Mammary epithelial cell (primary cell): ENCODE data around the gene GRHL3.

Experiments
- CTCF ChIP-seq, 2 donors: IDR thresholded peaks in 1 of 2; conservative IDR thresholded peaks in 1 of 2; 2 replicates each; pipeline ENCODE4 v1.5.1; 2011 to 2012; ENCODE audit warnings: inconsistent platforms in 2 of 2, low read length in 2 of 2, mild to moderate bottlenecking in 2 of 2, control low read depth in 1 of 2, low read depth in 1 of 2; ENCODE audit not compliant: insufficient read depth in 1 of 2; ENCODE audit errors: extremely low read depth in 1 of 2
- EZH2 ChIP-seq: IDR thresholded peaks from 2 replicates; pipeline ENCODE4 v1.6.1; 2012; ENCODE audit warnings: low read length, inconsistent platforms, borderline replicate concordance

- TF ChIP-seq CTCF (conservative IDR thresholded peaks at IDR 0.05 in 1 of 2, IDR thresholded peaks at IDR 0.05 in 1 of 2; ENCODE audit: extremely low read depth in 1 of 2, insufficient read depth in 1 of 2, low read depth in 1 of 2, low read length in 2 of 2) (no peak), EZH2 (no peak)
Measured at GRCh38 chr1:24355466-24355865, 36.3 kb downstream of the GRHL3 start.
